Ureter (tissue), 1 donor: Measurements from ENCODE around the gene SCP2D1. TPM values are rescaled to one million over a fixed set of nuclear protein-coding genes. Genes with fewer than 3 reads are reported as not detected.
"Not testable (repeated sequence)": the region's sequence is repeated elsewhere in the genome, so short reads cannot be mapped to it uniquely, and the experiment has no call there.

Experiments used
- DNase-seq: peaks from one replicate; pipeline ENCODE4 v3.0.0-alpha.2; 2020; ENCODE audit warnings: low spot score
- total RNA-seq: library from RNA; stranded (reverse); gene quantifications from one replicate; pipeline ENCODE4 v1.2.4, GENCODE V29; 2023
- donor health status: DM: yes; HTN: yes; CAD: no.

Gene SCP2D1
- total RNA-seq, result not detected

- no peak for DNase-seq
These were observed at the start of gene SCP2D1 for GRCh38 chr20:18813483-18813882. Gene SCP2D1 (plus strand): TSS chr20:18813783. CDS start chr20:18813816, 33 bp downstream.

- no peak for DNase-seq
These were observed 45.9 kb upstream of the SCP2D1 start for GRCh38 chr20:18767676-18768075.

GRCh38 chr20:18773566-18773965, 40.0 kb upstream of the SCP2D1 start:
- no peak for DNase-seq

GRCh38 chr20:18774207-18774606, 39.4 kb upstream of the SCP2D1 start:
- DNase-seq, result no peak

GRCh38 chr20:18775633-18776032, 38.0 kb upstream of the SCP2D1 start:
- no peak for DNase-seq

GRCh38 chr20:18778690-18779392, 34.7 kb upstream of the SCP2D1 start:
- no peak for DNase-seq

- DNase-seq, result no peak
These were observed 33.0 kb upstream of the SCP2D1 start for GRCh38 chr20:18780385-18781130.

GRCh38 chr20:18781509-18781908, 32.1 kb upstream of the SCP2D1 start:
- no peak for DNase-seq

- no peak for DNase-seq
These were observed 30.1 kb upstream of the SCP2D1 start for GRCh38 chr20:18783385-18783959.

- DNase-seq, result not testable (repeated sequence)
These were observed 26.5 kb upstream of the SCP2D1 start for GRCh38 chr20:18787046-18787445.

- DNase-seq, result no peak
These were observed 25.6 kb upstream of the SCP2D1 start for GRCh38 chr20:18788021-18788420.

- DNase-seq, result no peak
These were observed 22.8 kb upstream of the SCP2D1 start for GRCh38 chr20:18790787-18791186.

- peak; percentile 91 for DNase-seq
These were observed 19.8 kb upstream of the SCP2D1 start for GRCh38 chr20:18793625-18794427.

GRCh38 chr20:18794428-18794787, 19.2 kb upstream of the SCP2D1 start:
- no peak for DNase-seq

- DNase-seq, result no peak
These were observed 18.2 kb upstream of the SCP2D1 start for GRCh38 chr20:18795366-18795765.

GRCh38 chr20:18796282-18796833, 17.2 kb upstream of the SCP2D1 start:
- DNase-seq, result no peak

GRCh38 chr20:18801516-18801915, 12.1 kb upstream of the SCP2D1 start:
- no peak for DNase-seq

- DNase-seq, result no peak
These were observed 11.5 kb upstream of the SCP2D1 start for GRCh38 chr20:18802012-18802634.

- no peak for DNase-seq
These were observed 7.7 kb upstream of the SCP2D1 start for GRCh38 chr20:18805881-18806280.

GRCh38 chr20:18808712-18809111, 4.9 kb upstream of the SCP2D1 start:
- DNase-seq, result no peak

GRCh38 chr20:18811186-18811585, 2.4 kb upstream of the SCP2D1 start:
- DNase-seq, result no peak
